GM20431 (cell line): ENCODE measurements around the gene APOBEC3H.

Experiments used
- in situ Hi-C: fragments of 300-500 bp; cut with MseI, MboI; formaldehyde crosslinking; loops from one replicate; pipeline ENCODE4 v1.15.0; 2020; ENCODE audit warnings: low sequenced_read_pairs; ENCODE audit not compliant: unreplicated experiment

APOBEC3H gene

DNA sequence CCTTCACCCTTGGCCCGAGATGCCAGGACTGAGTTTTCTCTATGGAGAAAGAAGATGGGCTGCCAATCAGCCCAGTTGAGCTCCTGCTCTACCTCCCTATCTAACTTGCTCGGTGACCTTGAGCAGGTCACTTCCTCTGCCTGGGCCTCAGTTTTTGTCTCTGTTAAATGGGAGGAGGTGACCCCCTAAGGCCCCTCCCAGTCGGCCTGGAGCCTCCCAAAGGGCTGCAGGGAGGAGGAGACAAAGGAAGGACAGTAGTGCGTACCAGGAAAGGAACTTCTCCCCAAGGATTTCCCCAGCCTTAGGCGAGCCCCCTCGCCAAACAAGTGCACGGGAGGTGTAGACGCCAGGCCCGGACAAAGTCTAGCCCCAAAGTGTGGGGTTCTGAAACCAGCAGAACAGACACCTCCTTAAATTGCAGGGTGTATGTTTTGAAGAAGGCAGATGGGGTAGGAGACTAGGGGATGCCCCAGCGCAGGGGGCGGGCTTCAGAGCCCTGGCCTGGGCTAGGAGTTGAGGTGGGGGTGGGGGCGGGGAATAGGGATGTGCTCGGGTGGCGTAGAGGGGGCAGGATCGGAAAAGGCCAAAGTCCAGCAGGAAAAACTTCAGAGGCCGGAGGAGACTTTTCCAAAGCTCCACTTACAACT lies 54.4 kb downstream of the APOBEC3H start:
- in situ Hi-C loops: loop anchor here (25.0 kb wide), 1 partner anchor 361 kb away; the partner anchor contains the start of genes ATF4 and MIEF1

DNA sequence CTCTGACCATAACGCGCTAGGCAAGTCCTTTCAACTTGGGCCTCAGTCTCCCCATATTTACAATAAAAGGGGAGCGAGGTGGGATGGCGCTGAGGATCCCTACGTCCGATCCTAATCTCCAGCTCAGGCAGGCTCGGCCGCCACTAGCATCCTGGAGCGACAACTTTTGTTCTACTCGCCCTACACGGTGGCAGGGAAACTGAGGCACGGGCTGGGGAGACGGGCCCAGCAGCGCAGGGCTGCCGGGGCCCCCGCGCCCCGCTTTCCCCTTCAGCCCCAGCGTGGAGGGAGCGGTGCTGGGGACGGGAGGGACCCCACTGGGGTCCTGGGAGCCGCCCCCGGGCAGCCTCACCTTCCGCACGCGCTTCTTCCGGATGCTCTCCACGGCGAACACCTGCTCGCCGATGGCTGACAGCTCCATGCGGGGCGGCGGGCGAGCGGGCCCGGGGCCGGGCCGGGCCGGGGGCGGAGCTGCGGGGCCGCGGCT lies 55.0 kb downstream of the APOBEC3H start:
- in situ Hi-C loops: loop anchor here (25.0 kb wide), 1 partner anchor 360 kb away; the partner anchor contains the start of genes ATF4 and MIEF1

DNA sequence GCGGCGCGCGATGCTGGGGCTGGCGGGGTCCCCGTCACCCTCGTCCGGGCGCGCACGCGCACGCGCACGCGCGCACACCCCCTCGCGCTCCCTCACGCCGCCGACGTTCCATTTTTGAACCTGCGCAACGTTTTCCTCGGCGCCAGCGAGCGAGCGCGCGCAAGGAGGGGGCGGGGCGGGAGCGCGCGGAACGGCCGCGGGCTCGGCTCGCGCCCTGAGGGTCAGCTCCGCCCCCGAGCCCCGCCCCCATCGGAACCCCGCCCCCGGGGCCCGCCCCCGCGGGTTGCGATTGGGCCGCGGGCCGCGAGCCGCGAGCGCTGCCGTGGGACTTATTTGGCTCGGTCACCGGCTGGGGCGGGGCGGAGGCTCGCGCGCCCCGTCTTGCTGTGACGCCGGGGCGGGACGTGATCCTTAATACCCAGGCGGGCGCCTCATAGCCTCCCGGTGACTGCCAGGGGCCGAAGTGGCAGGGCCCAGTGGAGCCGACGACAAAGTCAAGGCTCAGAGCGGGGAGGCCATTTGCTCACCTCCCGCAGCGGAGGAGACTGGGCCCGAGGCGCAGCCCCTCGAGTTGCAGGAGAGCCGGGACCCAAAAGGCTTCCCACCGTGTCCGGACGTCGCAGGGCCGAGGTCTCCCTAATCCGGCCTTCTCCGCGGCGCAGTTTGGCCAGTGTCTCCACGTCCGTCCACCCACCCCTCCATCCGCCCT lies 55.6 kb downstream of the APOBEC3H start, which contains the start of gene CBX7:
Gene CBX7, minus strand, starts transcription at position 170 of the 709 bp plus-strand sequence. CDS start 236 bp downstream, outside the sequence.
- in situ Hi-C loops: loop anchor here (25.0 kb wide), 1 partner anchor 360 kb away; the partner anchor contains the start of genes ATF4 and MIEF1

GRCh38 chr22:39153220-39153717 lies 56.2 kb downstream of the APOBEC3H start:
- in situ Hi-C loops: loop anchor here (25.0 kb wide), 1 partner anchor 359 kb away; the partner anchor contains the start of genes ATF4 and MIEF1
